HG03558 (cell line): Measurements from ENCODE around the gene GBP3.
"Not testable (repeated sequence)": the region's sequence is repeated elsewhere in the genome, so short reads cannot be mapped to it uniquely, and the experiment has no call there.

Source experiments
- ATAC-seq: cut with Tn5 transposase; IDR thresholded peaks from one replicate; pipeline ENCODE4 v1.9.1; 2021; ENCODE audit warnings: moderate number of reproducible peaks; ENCODE audit not compliant: unreplicated experiment; ENCODE audit errors: extremely low read depth

GBP3 gene, protein sequence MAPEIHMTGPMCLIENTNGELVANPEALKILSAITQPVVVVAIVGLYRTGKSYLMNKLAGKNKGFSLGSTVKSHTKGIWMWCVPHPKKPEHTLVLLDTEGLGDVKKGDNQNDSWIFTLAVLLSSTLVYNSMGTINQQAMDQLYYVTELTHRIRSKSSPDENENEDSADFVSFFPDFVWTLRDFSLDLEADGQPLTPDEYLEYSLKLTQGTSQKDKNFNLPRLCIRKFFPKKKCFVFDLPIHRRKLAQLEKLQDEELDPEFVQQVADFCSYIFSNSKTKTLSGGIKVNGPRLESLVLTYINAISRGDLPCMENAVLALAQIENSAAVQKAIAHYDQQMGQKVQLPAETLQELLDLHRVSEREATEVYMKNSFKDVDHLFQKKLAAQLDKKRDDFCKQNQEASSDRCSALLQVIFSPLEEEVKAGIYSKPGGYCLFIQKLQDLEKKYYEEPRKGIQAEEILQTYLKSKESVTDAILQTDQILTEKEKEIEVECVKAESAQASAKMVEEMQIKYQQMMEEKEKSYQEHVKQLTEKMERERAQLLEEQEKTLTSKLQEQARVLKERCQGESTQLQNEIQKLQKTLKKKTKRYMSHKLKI

DNA sequence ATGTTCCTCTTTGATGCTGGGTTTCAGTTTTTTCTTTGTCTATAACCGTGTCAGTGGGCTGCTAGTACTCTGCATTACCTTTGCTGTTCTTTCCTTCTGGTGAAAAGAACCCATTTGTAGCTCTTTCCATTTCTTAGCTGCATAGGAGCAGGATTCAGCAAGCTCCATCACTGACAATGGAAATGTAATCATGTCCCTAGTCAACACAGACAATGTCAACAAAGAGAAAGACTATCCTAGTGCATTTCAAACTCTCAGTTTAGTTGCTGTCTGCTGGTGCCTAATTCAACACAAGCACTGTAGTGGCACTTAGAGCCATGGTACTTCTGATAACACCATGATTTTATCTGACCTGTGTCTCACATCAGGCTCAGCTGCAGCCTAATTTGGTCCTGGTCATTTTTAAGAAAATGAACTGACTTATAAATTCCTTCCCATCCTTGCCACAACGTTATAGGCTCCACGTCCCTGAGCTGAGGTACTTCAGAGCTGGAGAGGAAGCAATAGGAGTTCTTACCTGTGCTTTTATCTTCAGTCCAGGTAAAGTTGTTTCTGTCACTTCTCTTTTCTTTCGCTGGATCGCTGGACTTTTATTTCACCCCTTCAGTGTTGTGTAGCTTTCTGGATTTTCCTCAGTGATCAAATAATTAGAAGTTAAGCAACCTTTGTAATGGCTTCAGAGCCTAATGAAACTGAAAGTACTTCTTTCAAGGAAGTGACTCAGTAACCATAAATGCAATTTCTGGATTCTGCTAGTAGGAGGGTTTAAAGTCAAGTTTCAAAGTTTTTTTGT lies at the start of gene GBP3:
TSS of gene GBP3 (minus strand) at position 700 of the 793 bp plus-strand sequence. CDS start 2,145 bp downstream, outside the sequence.
- ATAC-seq, result peak; percentile 77

DNA sequence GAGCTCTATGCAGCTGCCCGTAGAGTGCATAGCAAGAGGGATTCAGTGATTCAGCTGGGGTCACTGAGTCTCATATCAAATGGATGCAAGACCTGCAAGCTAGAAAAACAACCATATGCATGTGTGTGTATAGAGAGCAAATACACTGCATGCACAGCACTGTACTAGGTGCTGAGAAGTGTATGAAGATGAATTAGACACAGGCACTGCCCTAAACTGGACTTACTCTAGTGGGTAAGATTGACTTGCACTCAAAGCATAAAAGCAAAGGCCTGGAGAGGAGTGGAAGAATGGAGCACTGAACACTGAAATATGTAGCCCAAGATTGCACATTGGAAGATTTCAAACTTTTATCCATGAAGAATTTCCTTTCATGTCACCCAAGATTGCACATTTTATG lies 47.8 kb upstream of the GBP3 start:
- no peak for ATAC-seq

DNA sequence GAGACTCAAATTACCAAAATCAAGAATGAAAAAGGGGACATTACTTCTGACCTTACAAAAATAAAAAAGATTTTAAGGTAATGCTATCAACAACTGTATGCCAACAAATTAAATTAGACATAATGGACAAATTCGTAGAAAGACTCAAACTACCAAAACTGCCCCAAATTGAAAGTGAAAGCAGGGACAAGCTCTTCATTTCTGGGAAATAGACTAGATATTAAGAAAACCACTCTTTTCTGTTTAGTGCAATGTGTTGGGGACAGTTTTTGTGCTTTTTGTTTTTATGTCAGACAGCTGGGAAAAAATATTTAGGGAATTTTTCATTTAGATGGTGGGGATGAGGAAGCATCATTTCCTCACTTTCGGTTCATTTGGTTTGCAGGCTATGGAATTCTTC lies 47.3 kb upstream of the GBP3 start:
- ATAC-seq, result no peak

DNA sequence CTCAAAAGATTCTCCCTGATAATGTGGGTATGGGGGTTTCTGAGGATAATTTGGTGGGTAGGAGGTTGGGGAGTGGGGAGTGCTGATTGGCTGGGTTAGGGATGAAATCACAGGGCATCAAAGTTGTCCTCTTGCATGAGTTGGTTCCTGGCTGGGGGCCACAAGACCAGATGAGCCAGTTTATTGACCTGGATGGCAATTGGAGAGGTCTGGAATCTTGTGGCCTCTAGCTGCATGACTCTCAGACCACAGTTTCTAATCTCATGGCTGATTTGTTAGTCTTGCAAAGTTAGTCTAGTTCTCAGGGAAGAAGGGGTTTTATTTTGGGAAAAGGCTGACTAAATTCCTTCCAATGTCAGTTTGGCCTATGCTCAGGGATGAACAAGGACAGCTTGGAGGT lies 45.6 kb upstream of the GBP3 start:
- ATAC-seq, result no peak

DNA sequence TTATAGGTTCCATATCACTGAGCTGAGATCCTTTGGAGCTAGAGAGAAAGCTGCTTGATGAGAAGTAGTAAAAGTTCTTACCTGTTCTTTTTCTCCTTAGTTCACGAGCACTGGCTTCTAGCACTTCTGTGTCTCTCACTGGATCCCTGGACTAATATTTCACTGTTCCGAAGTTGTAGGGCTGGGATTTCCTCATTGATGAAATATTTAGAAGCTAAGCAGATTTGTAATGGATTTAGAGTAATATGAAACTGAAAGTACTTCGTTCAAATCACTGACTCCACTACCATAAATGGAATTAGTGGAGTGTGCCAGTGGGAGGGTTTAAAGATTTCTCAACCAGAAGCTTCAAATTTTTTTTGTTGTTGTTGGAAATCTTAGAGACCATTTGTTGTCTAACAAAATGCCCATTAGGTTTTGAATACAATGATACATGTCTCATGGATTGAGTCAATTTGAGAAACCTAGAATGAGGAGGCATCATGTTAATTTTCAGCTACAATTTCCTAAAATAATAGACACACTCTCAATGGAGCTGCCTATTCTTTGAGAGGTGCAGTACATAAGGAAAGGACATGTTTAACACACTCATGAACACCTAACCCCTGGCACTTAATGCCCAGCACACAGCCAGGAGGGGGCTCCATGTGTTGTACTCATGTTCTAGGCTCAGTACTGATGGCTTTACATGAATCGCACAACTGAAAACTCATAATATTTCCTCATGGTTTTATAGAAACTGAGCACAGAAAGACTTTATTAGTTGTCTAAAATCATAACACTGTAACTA lies 42.6 kb upstream of the GBP3 start, which contains the start of gene GBP1:
TSS of gene GBP1 (minus strand) at position 130 of the 790 bp plus-strand sequence. CDS start 1,974 bp downstream, outside the sequence.
- ATAC-seq, result peak; percentile 45

DNA sequence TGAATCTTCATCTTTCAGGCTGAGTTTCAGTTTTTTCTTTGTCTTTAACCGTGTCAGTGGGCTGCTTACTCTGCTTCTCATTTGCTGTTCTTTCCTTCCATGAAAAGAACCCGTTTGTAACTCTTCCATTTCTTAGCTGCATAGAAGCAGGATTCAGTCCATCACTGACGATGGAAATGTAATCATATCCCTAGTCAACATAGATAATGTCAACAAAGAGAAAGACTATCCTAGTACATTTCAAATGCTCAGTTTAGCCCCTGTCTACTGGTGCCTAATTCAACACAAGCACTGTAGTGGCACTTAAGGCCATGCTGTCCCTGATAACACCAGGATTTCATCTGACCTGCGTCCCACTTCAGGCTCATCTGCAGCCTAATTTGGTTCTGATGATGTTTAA lies 42.0 kb upstream of the GBP3 start:
- no peak for ATAC-seq

DNA sequence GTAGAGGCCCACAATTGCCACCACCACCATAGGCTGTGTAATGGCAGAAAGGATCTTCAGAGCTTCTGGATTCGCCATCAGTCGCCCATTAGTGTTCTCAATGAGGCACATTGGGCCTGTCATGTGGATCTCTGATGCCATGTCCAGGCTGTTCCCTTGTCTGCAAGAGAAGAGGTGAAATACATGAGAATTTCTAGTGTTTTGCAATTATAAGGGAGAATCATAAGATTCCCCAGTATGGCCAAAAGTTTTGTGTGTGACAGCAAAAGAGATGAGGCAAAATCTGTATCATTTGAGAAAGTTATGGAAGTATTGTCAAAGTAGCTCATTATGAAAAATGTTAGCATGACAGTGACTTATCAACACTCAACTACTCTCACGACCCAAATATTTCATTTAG lies 40.4 kb upstream of the GBP3 start:
- ATAC-seq, result no peak

DNA sequence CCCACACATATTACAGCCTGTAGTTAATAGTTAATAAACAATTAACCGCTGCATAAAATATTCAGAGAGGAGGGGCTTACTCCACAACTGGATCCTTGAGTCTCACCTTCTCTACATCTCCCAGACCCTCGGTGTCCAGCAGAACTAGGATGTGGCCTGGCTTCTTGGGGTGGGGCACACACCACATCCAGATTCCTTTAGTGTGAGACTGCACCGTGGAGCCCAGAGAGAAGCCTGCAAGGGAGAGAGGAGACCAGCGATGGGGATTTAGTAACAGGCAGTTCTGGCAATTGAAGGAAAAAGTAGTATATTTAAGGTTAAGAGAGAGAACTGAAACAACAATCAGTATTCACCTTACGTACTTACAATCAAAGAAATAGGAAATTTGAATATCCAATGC lies 37.4 kb upstream of the GBP3 start:
- ATAC-seq, result no peak

DNA sequence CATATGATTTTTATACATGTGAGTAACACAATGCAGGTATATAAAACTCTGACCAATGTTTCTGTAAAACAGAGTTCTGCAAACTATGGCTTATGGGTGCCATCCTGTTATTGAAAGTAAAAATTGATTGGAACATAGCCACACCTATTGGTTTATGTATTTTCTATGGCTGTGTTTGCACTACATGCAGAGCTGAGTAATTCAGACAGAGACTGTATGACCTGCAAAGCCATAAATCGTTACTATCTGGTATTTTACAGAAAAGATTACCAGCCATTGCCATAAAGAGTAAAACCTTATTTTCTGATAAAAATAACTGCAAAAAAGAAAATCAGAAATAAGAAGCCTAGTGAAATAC lies 29.3 kb upstream of the GBP3 start:
- no peak for ATAC-seq

DNA sequence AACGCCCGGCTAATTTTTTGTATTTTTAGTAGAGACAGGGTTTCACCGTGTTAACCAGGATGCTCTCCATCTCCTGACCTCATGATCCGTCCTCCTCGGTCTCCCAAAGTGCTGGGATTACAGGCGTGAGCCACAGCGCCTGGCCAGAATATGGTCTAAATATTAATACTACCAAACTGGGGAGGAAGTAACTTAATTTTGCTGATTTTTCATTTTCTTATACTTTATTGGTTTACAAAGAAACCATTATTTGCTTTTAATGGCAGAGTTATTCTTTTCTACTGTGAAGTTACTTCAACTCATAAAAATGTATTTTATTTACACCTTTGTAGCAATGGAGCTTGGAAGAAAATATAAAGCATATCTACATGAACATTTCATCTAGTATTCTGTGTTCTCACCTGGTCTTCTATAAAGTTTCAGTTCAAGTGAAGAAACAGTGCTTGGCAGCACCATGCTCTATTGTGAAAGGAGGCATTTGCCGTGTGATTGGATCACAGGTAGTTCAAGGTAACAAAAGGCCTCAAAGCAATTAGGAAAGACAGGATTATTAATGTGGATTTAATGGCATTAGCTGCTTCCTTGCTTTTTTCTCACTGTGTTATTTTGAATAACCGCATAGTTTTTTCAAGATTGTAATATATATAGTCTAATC lies 28.8 kb upstream of the GBP3 start:
- ATAC-seq, result no peak

DNA sequence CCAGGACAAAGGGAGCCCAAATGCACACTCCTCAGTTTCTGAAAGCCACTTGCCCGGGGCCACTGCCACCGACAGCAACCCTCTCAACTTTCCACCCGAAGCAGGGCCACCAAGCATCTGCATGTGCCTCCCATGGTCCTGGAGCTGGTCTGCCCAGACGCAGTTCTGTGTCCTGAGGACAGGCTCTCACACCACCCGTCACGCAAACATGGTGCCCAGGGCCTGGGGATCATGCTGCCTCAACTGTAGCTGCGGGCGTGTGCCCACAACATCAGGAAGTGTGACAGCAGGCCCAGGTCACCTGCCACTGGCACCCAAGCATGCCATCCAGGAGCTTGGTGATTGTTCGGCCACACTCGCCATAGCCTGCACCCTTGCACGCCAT lies 28.0 kb upstream of the GBP3 start:
- ATAC-seq, result no peak

DNA sequence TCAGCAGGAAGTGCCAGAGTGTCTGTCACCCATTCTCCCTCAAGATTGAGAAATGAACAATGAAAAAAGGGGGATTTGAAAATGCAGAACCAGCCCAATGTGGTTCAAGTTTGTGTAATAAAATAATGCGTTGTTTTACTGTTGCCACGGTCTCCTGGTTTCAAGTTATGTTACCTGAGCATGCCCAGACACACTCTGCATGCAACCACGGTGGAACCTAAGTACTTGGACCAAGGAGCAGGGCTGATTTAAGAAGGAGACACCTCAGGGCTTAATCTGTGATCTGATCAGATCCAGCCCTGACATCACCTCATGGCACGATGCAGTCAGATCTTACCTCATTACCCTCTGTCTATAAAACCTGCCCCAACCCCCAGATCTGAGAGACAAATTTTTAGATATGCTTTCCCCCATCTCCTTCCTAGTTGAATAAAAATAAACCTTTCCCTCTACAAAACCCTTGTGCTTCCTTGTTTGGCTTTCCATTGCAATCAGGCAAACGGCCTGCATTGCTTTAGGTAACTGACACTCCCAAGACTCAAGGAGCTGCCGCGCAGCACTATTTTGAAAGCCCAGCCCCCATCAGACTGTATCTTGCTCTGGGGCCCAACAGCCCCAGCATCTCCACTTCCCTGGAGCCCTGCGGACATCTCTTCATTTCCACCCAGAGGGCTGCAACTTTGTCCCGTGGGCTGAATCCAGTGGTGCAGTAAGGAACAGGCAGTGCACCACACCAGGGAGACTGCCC lies 27.4 kb upstream of the GBP3 start:
- ATAC-seq, result not testable (repeated sequence)

DNA sequence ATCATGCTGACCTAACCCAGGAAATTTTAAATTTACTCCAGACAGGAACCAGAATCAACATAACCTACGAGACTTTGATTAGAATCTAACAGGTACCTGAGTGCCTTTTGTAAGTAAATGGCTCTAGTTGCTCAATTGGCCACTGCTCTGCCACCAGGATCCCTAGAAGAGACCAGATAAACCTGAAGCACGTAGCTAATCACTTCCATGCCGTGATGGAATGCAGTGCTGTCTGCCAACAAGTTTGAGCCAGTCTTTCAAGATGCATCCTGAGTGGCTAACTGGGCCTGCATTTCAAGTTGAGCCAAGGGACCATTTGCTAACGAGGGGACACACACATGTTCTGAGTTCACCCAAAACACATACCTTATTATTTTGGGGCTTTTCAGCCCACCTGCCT lies 26.5 kb upstream of the GBP3 start:
- not testable (repeated sequence) for ATAC-seq

DNA sequence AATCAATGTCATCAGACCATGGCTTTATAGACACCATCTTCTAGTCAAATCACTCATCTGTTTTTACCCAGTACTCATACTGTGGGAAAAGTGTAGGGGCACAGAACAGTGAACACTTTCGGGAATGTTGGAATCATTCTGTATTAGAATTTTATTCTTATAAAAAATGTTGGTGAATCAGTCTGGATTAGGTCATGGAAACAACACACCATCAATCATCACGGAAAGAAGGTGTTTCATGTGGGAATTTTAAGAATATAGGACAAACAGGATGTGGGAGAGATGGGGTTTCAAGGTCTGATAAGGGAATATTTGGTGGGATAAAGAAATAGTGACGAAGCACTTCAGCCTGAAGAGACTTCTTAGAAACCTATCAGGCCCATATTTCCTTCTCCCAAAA lies 25.1 kb upstream of the GBP3 start:
- ATAC-seq, result no peak

DNA sequence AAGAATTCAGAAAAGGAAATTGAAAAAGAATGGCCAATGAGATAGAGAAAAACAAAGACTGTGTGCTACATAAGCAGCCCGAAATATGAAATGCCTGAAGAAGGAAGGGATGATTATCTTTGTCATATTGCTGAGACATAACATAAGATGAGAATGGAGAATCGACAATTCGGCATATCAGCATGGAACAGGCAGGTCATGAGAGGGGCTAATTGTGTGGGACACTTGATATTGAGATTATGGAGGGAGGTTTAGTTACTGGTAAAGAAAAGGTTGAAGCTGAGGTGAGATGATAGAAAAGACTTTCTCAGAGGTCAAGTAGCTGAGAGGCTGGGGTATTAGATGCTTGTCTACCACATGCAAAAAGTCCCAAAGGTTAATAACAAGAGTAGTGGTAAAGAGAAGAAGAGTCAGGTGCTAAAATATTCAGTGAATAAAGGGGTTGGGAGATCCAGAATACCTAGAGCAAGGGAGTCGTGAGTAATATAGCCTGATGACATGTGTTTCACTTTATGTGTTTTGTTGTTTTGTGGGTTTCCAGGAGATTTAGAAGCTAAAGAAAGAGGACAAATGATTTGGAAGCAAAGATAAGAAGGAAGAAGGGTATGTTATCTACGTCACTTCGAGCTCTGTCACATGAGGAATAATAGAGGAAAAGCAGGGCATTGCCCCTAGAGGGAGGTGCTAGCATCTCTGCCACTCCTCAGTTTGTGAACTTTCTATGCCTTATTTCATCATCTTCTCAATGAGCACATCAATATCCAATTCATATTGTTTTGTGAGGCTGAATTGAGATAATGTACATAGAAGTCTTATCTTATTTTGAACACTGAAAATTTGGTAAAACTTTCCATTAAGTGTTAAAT lies 23.9 kb upstream of the GBP3 start:
- not testable (repeated sequence) for ATAC-seq

DNA sequence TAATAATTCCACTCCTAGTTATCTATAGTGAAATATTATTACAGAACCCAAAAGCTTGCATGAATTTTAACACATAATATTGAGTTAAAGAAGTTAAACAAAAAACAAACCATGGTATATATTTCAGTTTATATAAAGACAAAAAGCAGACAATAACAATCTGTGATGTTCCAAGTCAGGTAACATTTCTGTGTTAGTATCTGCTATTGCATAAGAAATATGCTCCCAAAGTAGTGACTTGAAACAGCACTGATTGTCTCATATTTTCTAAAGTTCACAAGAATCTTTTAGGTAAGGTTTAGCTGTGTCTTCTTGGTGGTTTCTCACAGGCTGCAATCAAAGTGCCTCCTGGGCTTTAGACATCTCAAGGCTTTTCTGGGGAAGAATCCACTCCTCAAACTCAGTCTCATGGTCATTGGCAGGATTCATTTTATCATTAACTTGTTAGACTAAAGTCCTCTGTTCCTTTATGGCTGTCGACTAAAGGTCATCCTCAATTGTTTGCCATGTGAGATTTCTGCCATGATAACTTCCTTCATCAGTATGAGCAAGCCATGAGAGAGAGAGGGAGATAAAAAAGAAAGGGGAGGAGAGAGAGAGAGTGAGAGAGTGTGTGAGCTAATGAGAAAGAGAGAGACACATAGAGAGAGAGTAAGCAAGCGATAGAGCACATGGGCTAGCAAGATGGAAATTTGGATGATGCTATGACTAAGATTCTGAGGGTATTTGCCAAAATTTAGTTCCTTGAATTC lies 22.5 kb upstream of the GBP3 start:
- ATAC-seq, result no peak

DNA sequence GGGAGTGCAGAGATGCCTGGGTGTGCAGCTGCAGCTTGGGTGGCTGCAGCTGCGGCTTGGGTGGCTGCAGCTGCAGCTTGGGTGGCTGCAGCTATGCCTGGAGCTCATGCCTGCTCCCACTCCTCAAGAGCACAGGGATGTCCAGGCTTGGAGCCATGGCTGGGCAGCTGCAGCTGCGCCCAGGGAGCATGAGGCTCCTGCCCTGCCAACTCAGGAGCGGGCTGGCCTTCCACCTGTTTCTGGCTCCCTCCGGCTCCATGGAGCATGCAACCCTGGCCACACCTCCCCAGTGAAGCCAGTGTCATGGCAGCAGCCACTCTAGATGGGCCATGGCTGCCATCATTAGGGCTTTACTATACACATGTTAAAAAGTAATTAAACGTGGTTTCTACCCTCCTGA lies 21.3 kb upstream of the GBP3 start:
- no peak for ATAC-seq

DNA sequence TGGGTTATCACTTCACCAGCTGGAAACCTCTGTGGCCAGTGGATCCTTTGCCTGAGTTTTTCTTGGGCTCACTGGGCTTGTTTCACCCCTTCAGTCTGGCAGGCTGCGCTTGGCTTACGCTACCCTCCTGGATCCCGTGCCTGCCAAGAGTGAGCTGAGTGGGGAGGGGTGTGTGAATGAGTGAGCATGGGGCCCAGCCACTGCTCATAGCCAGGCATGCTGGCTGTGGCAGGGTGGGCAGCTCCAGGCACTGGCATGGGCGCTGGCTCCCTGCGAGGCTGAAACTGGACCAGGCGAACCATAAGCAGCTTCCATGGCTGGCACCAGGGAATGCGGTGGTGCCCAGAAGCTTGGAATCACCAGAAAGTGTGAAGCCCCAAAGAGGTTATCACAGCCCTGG lies 19.8 kb upstream of the GBP3 start:
- no peak for ATAC-seq
